ENCODE data around the gene SHISA7.

The SHISA7 gene

GRCh38 chr19:55472463-55472862, 29.4 kb upstream of the SHISA7 start:
- H3K27ac ChIP-seq = no peak overlapping the region
- no peak for TF ChIP-seq CTCF (conservative IDR thresholded peaks at IDR 0.05)

GRCh38 chr19:55471266-55471665, 28.2 kb upstream of the SHISA7 start:
- TF ChIP-seq CTCF (conservative IDR thresholded peaks at IDR 0.05) = no peak
- H3K27ac ChIP-seq = no peak overlapping the region

GRCh38 chr19:55468054-55468393, 24.9 kb upstream of the SHISA7 start:
- H3K27ac ChIP-seq = no peak overlapping the region
- peak; percentile 72 for TF ChIP-seq CTCF (conservative IDR thresholded peaks at IDR 0.05)

- TF ChIP-seq CTCF (conservative IDR thresholded peaks at IDR 0.05) = peak; percentile 97
- no peak overlapping the region for H3K27ac ChIP-seq
Measured at GRCh38 chr19:55467236-55468053, 24.3 kb upstream of the SHISA7 start.

- TF ChIP-seq CTCF (conservative IDR thresholded peaks at IDR 0.05) = no peak
- no peak overlapping the region for H3K27ac ChIP-seq
Measured at GRCh38 chr19:55466241-55466614, 23.1 kb upstream of the SHISA7 start.

GRCh38 chr19:55465460-55466240, 22.6 kb upstream of the SHISA7 start:
- H3K27ac ChIP-seq = no peak overlapping the region
- no peak for TF ChIP-seq CTCF (conservative IDR thresholded peaks at IDR 0.05)

- H3K27ac ChIP-seq = no peak within 1 kb of the TSS
- no peak for TF ChIP-seq CTCF (conservative IDR thresholded peaks at IDR 0.05)
Measured at GRCh38 chr19:55464662-55465054, 21.6 kb upstream of the SHISA7 start, which contains the start of gene C19orf85. Gene C19orf85 (minus strand): TSS chr19:55464751. CDS start chr19:55464554, 197 bp downstream.
